OCI-LY7 (cell line): ENCODE data around the gene ZCCHC14.

ENCODE experiments used
- EZH2phosphoT487 ChIP-seq: fragments of 200-600 bp; sonication (generic); IDR thresholded peaks from 2 replicates; pipeline ENCODE4 v1.6.1; 2018; ENCODE audit warnings: low read depth, borderline replicate concordance, mild to moderate bottlenecking, mixed run types, antibody characterized with exemption, low read length, moderate library complexity, mixed read lengths
- TF ChIP-seq, protein P1 (sequence below): fragments of 200-600 bp; sonication (generic); conservative IDR thresholded peaks from 2 replicates; pipeline ENCODE4 v1.5.1; 2014; ENCODE audit warnings: mild to moderate bottlenecking, antibody characterized with exemption, low read length, moderate library complexity, mixed read lengths

GRCh38 chr16:87359121-87359520, 133.7 kb downstream of the ZCCHC14 start:
- TF ChIP-seq, protein P1, sequence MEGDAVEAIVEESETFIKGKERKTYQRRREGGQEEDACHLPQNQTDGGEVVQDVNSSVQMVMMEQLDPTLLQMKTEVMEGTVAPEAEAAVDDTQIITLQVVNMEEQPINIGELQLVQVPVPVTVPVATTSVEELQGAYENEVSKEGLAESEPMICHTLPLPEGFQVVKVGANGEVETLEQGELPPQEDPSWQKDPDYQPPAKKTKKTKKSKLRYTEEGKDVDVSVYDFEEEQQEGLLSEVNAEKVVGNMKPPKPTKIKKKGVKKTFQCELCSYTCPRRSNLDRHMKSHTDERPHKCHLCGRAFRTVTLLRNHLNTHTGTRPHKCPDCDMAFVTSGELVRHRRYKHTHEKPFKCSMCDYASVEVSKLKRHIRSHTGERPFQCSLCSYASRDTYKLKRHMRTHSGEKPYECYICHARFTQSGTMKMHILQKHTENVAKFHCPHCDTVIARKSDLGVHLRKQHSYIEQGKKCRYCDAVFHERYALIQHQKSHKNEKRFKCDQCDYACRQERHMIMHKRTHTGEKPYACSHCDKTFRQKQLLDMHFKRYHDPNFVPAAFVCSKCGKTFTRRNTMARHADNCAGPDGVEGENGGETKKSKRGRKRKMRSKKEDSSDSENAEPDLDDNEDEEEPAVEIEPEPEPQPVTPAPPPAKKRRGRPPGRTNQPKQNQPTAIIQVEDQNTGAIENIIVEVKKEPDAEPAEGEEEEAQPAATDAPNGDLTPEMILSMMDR = no peak
- TF ChIP-seq EZH2phosphoT487 = no peak
